Heart left ventricle (tissue), 13 donors: ENCODE measurements around the gene ERMP1.

Experiments
- POLR2A ChIP-seq, 2 donors: fragments of 450-650 bp; IDR thresholded peaks; one replicate each; pipeline ENCODE4 v1.6.1; 2017; ENCODE audit warnings: antibody characterized with exemption in 2 of 2, mild to moderate bottlenecking in 2 of 2, moderate library complexity in 2 of 2
- TF ChIP-seq, protein P1 (sequence below), 12 donors: fragments of 200-600 bp; sonication (generic) in 4 of 12; IDR thresholded peaks; one replicate each; pipeline versions ENCODE4 v1.5.0 to v1.8.0; 2018 to 2022; ENCODE audit warnings: antibody characterized with exemption in 12 of 12, mild to moderate bottlenecking in 5 of 12
- donor health status: ischemic (EF 13 %, LVEDD 7.1; RV severe dilation, severe dysfunction).
- donor health status: DM: no; HTN: yes; CAD: no.
- donor health status: DM: no; HTN: no; CAD: no.
- donor health status: ischemic (EF 25% LVEDD 6.9; RV normal size, moderate dysfunction).
- donor health status: ischemic (EF 25% LVEDD 5.7; RV mildly dilated, moderate dysfunction).
- donor health status: ischemic (EF 35%, LVEDD 5.7; RV mildly dilated, moderate dysfunction).
- donor health status: nonischemic (EF 11% LVEDD 7.7; RV severe dilation, severe dysfunction).
- donor health status: DM: yes; HTN: yes; CAD: no.
- donor health status: PGD.
- donor health status: ischemic (EF 29% LVEDD 5.4; RV normal size, mild dysfunction).
- donor health status: nonischemic (EF 23%, LVEDD 6.1; RV moderate dilation, normal function).

DNA sequence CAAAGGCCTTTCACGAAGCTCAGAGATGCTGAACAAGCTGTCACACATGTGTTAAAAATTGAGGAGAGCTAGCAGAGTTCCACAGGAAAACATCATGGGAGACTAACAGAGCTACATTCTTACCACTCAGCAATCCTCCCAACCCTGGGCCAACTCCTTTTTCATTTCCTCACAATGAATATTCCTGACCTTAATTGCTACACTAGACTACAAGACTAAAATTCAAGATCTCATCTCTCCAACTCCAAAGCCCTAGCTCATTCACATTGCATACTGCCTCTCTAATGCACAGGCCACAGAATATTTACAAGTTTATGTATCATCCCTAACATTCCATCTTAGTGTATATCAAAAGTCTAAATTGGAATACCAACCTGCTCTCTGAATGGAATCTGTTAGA lies 21.2 kb downstream of the ERMP1 start:
- TF ChIP-seq, protein P1, sequence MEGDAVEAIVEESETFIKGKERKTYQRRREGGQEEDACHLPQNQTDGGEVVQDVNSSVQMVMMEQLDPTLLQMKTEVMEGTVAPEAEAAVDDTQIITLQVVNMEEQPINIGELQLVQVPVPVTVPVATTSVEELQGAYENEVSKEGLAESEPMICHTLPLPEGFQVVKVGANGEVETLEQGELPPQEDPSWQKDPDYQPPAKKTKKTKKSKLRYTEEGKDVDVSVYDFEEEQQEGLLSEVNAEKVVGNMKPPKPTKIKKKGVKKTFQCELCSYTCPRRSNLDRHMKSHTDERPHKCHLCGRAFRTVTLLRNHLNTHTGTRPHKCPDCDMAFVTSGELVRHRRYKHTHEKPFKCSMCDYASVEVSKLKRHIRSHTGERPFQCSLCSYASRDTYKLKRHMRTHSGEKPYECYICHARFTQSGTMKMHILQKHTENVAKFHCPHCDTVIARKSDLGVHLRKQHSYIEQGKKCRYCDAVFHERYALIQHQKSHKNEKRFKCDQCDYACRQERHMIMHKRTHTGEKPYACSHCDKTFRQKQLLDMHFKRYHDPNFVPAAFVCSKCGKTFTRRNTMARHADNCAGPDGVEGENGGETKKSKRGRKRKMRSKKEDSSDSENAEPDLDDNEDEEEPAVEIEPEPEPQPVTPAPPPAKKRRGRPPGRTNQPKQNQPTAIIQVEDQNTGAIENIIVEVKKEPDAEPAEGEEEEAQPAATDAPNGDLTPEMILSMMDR (IDR thresholded peaks at IDR 0.05): no peak
- no peak for TF ChIP-seq POLR2A (IDR thresholded peaks at IDR 0.05)
